Lung (tissue), 12 donors: Measurements from ENCODE around the gene MANSC1. TPM values are rescaled to one million over a fixed set of nuclear protein-coding genes. Genes with fewer than 3 reads are reported as not detected.

Experiments used
- ATAC-seq: fragments of 200-7000 bp; cut with Tn5 transposase; one replicate; pipeline ENCODE4 v1.9.1; 2020; ENCODE audit warnings: moderate number of reproducible peaks; ENCODE audit not compliant: insufficient read depth, low FRiP score
- DNase-seq, 3 donors: peaks; one replicate each; pipeline ENCODE4 v3.0.0-alpha.2; 2013 to 2017
- H3K27ac ChIP-seq, 2 donors: one replicate each; pipeline ENCODE4 v1.5.1; 2013; ENCODE audit warnings: mild to moderate bottlenecking in 2 of 2, moderate library complexity in 2 of 2, control low read depth in 1 of 2, inconsistent platforms in 1 of 2, low read depth in 1 of 2, low read length in 1 of 2
- H3K27me3 ChIP-seq, 3 donors: one replicate each; pipeline ENCODE4 v1.5.1; 2013; ENCODE audit warnings: low read length in 2 of 3; ENCODE audit not compliant: control insufficient read depth in 3 of 3, insufficient read depth in 3 of 3
- H3K36me3 ChIP-seq, 4 donors: one replicate each; pipeline ENCODE4 v1.5.1; 2013; ENCODE audit warnings: low read length in 4 of 4, mild to moderate bottlenecking in 1 of 4, moderate library complexity in 1 of 4; ENCODE audit not compliant: control insufficient read depth in 4 of 4, insufficient read depth in 4 of 4
- H3K4me1 ChIP-seq, 5 donors: one replicate each; pipeline ENCODE4 v1.5.1; 2013; ENCODE audit warnings: low read length in 5 of 5, mild to moderate bottlenecking in 2 of 5, moderate library complexity in 1 of 5; ENCODE audit not compliant: control insufficient read depth in 5 of 5, insufficient read depth in 5 of 5
- H3K4me3 ChIP-seq: one replicate; pipeline ENCODE4 v1.5.1; 2013; ENCODE audit warnings: mild to moderate bottlenecking, control low read depth, moderate library complexity
- H3K9ac ChIP-seq, 2 donors: one replicate each; pipeline ENCODE4 v1.5.1; 2013; ENCODE audit warnings: low read length in 2 of 2, control low read depth in 1 of 2; ENCODE audit not compliant: insufficient read depth in 1 of 2
- H3K9me3 ChIP-seq, 4 donors: one replicate each; pipeline ENCODE4 v1.5.1; 2013; ENCODE audit warnings: low read length in 3 of 4, mild to moderate bottlenecking in 1 of 4, moderate library complexity in 1 of 4; ENCODE audit not compliant: control insufficient read depth in 4 of 4, insufficient read depth in 3 of 4
- WGBS, 2 donors: extraction: QIAGEN DNeasy Blood & Tissue Kit; methylation state at CpG; one replicate each; pipeline ENCODE4 v1.1.7; 2013; 5-methylcytosine and 5-hydroxymethylcytosine counted together
- polyA plus RNA-seq, 2 donors: library from polyadenylated mRNA; stranded (reverse); fragments of 200-250 nt; gene quantifications; one replicate each; pipeline ENCODE4 v1.2.1, GENCODE V29; 2013
- total RNA-seq, 2 donors: library from RNA; depleted of rRNA in 1 of 2; stranded (reverse); fragments of >200 nt in 1 of 2; gene quantifications; one replicate each; pipeline ENCODE4 v1.2.1, GENCODE V29; 2014 to 2021
- TF ChIP-seq, protein P1 (sequence below): IDR thresholded peaks from 2 replicates; pipeline ENCODE4 v1.5.1; 2012; ENCODE audit warnings: mild to moderate bottlenecking; ENCODE audit errors: control extremely low read depth, extremely low read depth
- donor health status: control.
- donor health status: control.
- donor health status: Bipolar disorder and iron deficiency.
- donor health status: healthy.
- donor health status: DM: yes; HTN: yes; CAD: no.

MANSC1 gene
- total and polyA plus RNA-seq, 4 donors = 8.0 to 26.7 (median 15.3) TPM

DNA sequence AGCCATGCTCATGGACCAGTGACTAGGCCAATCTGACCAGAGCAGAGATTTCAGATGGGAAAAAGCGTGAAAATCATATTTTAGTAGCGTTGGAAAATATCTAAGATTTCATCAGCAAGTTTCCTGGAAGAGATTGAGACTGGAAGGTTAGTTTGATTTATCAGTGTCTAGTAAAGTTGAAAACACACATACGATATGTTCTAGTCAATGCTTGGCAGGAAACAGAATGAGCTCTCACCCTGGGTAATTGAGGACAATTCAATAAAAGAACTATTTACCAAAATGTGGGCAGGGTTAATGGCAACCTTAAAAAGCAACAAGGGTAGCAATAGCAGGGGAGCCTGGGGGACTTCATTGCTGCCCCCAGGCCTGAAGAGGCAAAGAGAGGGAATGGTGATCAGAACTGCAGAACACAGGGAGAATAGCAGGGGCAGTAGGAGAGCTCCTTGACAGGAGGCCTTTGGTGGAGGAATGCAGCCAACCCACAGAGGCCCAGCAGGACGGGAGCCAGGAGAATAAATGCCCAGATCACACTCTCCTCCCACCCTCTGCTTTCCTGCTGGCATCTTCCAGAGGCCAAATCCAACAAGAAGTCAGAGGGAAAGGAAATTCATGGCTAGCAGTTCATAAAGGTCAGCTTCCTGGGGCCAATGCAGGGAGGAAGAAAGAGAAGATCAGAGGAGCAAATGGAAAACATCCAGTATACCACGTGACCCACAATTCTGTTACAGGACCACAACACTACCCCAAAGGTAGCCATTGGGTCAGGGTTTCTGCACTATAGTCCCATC lies 55.6 kb downstream of the MANSC1 start:
- TF ChIP-seq, protein P1, sequence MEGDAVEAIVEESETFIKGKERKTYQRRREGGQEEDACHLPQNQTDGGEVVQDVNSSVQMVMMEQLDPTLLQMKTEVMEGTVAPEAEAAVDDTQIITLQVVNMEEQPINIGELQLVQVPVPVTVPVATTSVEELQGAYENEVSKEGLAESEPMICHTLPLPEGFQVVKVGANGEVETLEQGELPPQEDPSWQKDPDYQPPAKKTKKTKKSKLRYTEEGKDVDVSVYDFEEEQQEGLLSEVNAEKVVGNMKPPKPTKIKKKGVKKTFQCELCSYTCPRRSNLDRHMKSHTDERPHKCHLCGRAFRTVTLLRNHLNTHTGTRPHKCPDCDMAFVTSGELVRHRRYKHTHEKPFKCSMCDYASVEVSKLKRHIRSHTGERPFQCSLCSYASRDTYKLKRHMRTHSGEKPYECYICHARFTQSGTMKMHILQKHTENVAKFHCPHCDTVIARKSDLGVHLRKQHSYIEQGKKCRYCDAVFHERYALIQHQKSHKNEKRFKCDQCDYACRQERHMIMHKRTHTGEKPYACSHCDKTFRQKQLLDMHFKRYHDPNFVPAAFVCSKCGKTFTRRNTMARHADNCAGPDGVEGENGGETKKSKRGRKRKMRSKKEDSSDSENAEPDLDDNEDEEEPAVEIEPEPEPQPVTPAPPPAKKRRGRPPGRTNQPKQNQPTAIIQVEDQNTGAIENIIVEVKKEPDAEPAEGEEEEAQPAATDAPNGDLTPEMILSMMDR = no peak
- ATAC-seq (peak; percentile 53), DNase-seq (peak in 2 of 3 donors; percentile 16 to 19)
- H3K4me1 ChIP-seq = peaks cover 0 to 8% (median 0%) of the 10 kb centered on the region in 5 donors
- peak overlapping the region in 1 of 2 donors; percentile 35 for H3K27ac ChIP-seq
- H3K9me3 ChIP-seq = no peaks in the 10 kb centered on the region
- H3K4me3 ChIP-seq = no peak overlapping the region
- no peaks in the 10 kb centered on the region for H3K36me3 ChIP-seq
- no peaks in the 10 kb centered on the region for H3K27me3 ChIP-seq
- WGBS, 2 donors = 61 to 83% methylated on average over 5 of the region's 5 CpGs
- no peak overlapping the region for H3K9ac ChIP-seq

- H3K27ac ChIP-seq = no peak overlapping the region
- no peaks in the 10 kb centered on the region for H3K27me3 ChIP-seq
- DNase-seq = no peak
- no peaks in the 10 kb centered on the region for H3K9me3 ChIP-seq
- no peaks in the 10 kb centered on the region for H3K36me3 ChIP-seq
- WGBS, 2 donors = 62 to 73% methylated on average over 1 of the region's 1 CpG
- H3K9ac ChIP-seq = no peak overlapping the region
- TF ChIP-seq, protein P1 = no peak
- peaks cover 0 to 8% (median 0%) of the 10 kb centered on the region in 5 donors for H3K4me1 ChIP-seq
- ATAC-seq = no peak
- no peak overlapping the region for H3K4me3 ChIP-seq
These were observed 59.8 kb downstream of the MANSC1 start for GRCh38 chr12:12290206-12290605.

DNA sequence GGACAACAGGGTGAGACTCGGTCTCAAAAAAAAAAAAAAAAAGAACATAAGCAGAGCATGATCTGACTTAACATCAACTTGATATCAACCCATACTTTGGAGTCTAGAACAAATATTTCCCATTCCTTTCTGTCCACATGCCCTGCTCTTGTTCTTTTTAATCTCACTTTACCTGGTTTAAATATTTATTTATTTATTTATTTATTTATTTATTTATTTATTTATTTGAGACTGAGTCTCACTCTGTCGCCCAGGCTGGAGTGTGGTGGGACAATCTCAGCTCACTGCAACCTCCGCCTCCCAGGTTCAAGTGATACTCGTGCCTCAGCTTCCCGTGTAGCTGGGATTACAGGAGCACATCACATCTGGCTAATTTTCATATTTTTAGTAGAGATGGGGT lies 63.6 kb downstream of the MANSC1 start:
- TF ChIP-seq, protein P1 = no peak
- ATAC-seq (no peak), DNase-seq (no peak)
- H3K4me3 ChIP-seq = no peak overlapping the region
- H3K9me3 ChIP-seq = no peaks in the 10 kb centered on the region
- no peaks in the 10 kb centered on the region for H3K36me3 ChIP-seq
- 88 to 97% methylated on average over 4 to 5 of the region's 5 CpGs for WGBS, 2 donors
- H3K9ac ChIP-seq = no peak overlapping the region
- H3K27me3 ChIP-seq = no peaks in the 10 kb centered on the region
- H3K4me1 ChIP-seq = peaks cover 0 to 5% (median 0%) of the 10 kb centered on the region in 5 donors
- no peak overlapping the region for H3K27ac ChIP-seq
